Astrocyte of the spinal cord (primary cell): ENCODE results near the gene MROH7.

Experiments used
- DNase-seq: peaks from one replicate; pipeline ENCODE4 v3.0.0; 2011; ENCODE audit warnings: low read depth, low spot score
- H3K4me3 ChIP-seq: 2 replicates; pipeline ENCODE4 v1.5.1; 2011; ENCODE audit warnings: low read depth, mild to moderate bottlenecking, low read length, moderate library complexity
- in situ Hi-C: cut with HindIII; loops from 2 replicates; pipeline ENCODE4 v1.10.0; 2017; ENCODE audit warnings: low sequenced_read_pairs
- TF ChIP-seq, protein P1 (sequence below): IDR thresholded peaks from 2 replicates; pipeline ENCODE4 v1.5.1; 2012; ENCODE audit warnings: low read depth, mild to moderate bottlenecking, low read length, inconsistent platforms

The MROH7 gene

DNA sequence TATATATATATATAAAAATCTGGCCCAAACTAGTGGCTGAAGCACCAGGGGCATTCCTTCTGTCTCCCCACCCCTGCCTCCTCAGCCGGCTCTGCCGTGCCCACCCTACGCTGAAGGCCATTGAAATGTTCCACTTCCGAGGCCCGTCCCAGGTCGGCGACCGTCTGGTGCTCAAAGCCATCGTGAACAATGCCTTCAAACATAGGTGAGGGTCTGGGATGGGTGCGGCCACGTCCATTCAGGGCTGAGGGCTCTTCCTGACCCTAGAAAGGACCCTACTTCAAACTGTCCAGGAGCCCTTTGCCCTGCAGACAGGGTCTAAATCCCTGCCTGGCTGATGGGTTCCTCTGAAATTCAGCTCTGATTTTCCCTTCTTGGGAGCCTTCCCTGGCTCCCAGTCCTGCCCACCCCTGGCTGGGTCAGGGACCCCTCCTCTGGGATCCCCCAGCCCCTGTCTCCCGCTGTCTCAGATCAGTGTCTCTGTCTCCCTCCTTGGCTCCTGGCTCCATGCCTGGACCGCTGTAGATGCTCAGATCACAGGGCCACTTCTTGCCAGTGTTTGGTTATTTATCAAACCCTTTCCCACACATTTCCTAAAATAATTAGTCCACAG is 42.3 kb upstream of the MROH7 start:
- TF ChIP-seq, protein P1, sequence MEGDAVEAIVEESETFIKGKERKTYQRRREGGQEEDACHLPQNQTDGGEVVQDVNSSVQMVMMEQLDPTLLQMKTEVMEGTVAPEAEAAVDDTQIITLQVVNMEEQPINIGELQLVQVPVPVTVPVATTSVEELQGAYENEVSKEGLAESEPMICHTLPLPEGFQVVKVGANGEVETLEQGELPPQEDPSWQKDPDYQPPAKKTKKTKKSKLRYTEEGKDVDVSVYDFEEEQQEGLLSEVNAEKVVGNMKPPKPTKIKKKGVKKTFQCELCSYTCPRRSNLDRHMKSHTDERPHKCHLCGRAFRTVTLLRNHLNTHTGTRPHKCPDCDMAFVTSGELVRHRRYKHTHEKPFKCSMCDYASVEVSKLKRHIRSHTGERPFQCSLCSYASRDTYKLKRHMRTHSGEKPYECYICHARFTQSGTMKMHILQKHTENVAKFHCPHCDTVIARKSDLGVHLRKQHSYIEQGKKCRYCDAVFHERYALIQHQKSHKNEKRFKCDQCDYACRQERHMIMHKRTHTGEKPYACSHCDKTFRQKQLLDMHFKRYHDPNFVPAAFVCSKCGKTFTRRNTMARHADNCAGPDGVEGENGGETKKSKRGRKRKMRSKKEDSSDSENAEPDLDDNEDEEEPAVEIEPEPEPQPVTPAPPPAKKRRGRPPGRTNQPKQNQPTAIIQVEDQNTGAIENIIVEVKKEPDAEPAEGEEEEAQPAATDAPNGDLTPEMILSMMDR, result no peak
- no peak overlapping the region for H3K4me3 ChIP-seq
- DNase-seq, result no peak
- in situ Hi-C loops, result no loop called here

DNA sequence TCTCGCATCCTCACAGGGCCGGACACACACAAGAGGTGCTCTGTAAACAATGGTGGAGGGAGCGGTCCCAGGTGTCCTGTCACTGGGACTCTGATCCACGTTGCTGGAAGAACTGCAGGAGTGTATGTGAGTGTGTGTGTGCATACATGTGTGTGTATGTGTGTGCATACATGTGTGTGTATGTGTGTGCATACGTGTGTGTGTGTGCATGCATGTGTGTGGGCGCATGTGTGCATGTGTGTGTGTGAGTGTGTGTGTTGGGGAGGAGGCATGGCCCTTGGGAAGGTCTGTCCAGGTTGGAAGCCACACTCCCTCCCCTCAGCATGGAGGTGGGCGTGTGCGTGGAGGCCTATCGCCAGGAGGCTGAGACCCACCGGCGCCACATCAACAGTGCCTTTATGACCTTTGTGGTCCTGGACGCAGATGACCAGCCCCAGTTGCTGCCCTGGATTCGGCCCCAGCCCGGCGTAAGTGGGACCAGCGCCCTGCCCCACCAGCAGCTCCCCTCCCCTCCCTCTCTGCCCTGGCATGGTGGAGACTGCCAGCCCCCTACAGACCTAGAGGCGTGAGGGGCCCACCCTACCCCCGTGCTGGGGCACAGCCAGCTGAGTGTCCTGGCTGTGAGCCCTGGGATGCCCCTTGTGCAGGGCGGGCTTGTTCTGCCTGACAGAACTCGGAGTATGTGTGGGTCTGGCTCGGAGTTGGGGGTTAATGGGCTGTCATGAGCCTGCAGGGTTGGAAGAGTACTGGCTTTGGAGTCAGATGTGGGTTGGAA is 40.5 kb upstream of the MROH7 start:
- H3K4me3 ChIP-seq, result no peak overlapping the region
- in situ Hi-C loops, result no loop called here
- DNase-seq, result no peak
- TF ChIP-seq, protein P1, result no peak

DNA sequence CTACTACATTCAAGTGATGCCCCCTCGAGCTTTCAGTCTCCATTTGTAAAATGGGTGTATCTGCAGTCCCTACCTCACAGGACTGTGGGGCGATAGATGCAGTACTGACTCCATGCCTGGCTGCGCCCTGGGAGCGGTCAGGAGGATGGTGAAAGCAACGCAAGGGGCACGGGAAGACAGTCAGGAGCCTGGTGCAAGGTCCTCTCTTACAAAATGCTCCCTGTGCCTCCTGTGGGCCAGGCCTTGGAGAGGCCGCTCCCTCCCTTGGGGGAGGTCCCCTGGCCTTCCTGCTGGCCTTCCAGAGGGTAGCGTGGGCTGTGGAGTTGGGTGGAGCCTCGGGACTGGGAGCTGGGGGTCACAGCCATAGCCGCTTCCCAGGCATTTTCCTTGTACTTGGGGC is 39.9 kb upstream of the MROH7 start:
- no peak overlapping the region for H3K4me3 ChIP-seq
- no peak for DNase-seq
- TF ChIP-seq, protein P1, result no peak
- in situ Hi-C loops, result no loop called here

DNA sequence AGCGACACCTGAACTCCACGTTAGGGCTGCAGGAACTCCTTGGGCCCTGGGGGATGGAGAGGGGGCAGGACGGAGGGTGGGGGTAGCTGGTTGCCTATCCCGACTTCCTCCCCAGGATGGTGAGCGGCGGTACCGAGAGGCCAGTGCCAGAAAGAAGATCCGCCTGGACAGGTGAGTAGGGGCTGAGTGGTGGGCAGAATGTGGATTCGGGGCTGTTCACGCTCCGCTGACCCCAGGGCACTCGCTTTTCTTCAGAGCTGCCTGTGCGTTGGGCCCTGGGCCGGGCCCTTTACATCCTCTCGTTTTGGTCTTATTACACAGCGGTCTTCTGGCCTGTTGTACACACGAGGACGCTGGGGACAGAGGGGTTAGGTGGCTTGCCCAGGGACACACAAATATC is 39.0 kb upstream of the MROH7 start:
- no peak overlapping the region for H3K4me3 ChIP-seq
- in situ Hi-C loops, result no loop called here
- no peak for DNase-seq
- TF ChIP-seq, protein P1, result no peak

DNA sequence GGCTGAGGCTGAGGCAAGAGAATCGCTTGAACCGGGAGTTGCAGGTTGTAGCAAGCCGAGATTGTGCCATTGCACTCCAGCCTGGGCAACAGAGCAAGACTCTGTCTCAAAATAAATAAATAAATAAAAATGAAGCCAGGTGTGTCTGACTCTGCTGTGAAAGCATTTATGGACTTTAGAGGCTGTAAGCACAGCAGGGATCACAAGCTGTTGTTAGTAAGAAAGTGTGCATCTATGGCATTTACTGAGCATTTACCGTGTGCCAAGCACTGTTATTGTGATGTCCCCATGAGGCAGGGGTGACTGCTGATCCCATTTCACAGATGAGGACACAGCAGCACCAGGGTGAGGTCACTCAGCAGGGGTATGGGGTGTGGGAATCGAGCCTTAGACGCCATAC is 38.3 kb upstream of the MROH7 start:
- in situ Hi-C loops, result no loop called here
- no peak overlapping the region for H3K4me3 ChIP-seq
- no peak for DNase-seq
- TF ChIP-seq, protein P1, result no peak

DNA sequence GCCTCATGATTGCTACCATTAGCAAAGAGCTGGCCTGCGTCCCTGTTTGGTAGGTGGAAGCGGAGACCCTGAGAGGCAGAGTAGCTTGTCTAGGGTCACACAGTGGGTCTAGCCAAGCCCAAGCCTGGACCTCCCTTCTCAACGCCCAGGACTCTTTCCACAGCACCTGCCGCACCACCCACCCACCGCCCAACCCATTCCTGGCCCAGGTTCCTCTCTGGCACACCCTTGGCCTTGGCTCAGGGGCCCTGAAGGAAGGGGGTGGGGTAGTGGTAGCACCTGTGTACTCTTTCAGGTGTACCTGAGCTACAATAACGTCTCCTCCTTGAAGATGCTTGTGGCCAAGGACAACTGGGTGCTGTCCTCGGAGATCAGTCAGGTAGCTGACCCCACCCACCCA is 37.5 kb upstream of the MROH7 start:
- no peak overlapping the region for H3K4me3 ChIP-seq
- in situ Hi-C loops, result no loop called here
- DNase-seq, result no peak
- TF ChIP-seq, protein P1, result no peak
